ENCODE data around the gene MGLL. TPM values are rescaled to one million over a fixed set of nuclear protein-coding genes. Genes with fewer than 3 reads are reported as not detected.

The MGLL gene
- total and polyA plus RNA-seq, 4 donors: 9.4 to 277 (median 74.2) TPM

GRCh38 chr3:127670229-127670559, 152.1 kb downstream of the MGLL start:
- Histone ChIP-seq H3K9me3 (ENCODE audit: control insufficient read depth in 4 of 4, low read length in 3 of 4) (no peaks in the 10 kb centered on the region), H3K4me1 (ENCODE audit: control insufficient read depth in 4 of 4, insufficient read depth in 4 of 4, low read length in 3 of 4) (peaks cover 5 to 14% (median 8%) of the 10 kb centered on the region in 4 donors), H3K4me3 (ENCODE audit: low read depth in 1 of 3, low read length in 3 of 3) (no peak overlapping the region), H3K27me3 (ENCODE audit: control insufficient read depth in 4 of 4, insufficient read depth in 4 of 4, low read length in 3 of 4) (no peaks in the 10 kb centered on the region), H3K36me3 (ENCODE audit: control insufficient read depth in 4 of 4, insufficient read depth in 3 of 4, low read depth in 1 of 4, low read length in 3 of 4) (no peaks in the 10 kb centered on the region), H3K9ac (ENCODE audit: low read depth in 1 of 2, low read length in 2 of 2) (no peak overlapping the region), H3K27ac (ENCODE audit: low read depth in 1 of 2, low read length in 2 of 2) (no peak overlapping the region)
- no peak for DNase-seq (ENCODE audit: low spot score)
- TF ChIP-seq ATF3 (IDR thresholded peaks at IDR 0.05) (no peak), EGR1 (IDR thresholded peaks at IDR 0.05; ENCODE audit: low read depth in 2 of 2) (no peak), MAX (IDR thresholded peaks at IDR 0.05) (no peak), RAD21 (IDR thresholded peaks at IDR 0.05) (no peak)
- 94% methylated on average over 7 of the region's 7 CpGs for WGBS

- Histone ChIP-seq H3K4me1 (ENCODE audit: control insufficient read depth in 4 of 4, insufficient read depth in 4 of 4, low read length in 3 of 4) (peaks cover 5 to 14% (median 8%) of the 10 kb centered on the region in 4 donors), H3K9ac (ENCODE audit: low read depth in 1 of 2, low read length in 2 of 2) (no peak overlapping the region), H3K27ac (ENCODE audit: low read depth in 1 of 2, low read length in 2 of 2) (no peak overlapping the region), H3K4me3 (ENCODE audit: low read depth in 1 of 3, low read length in 3 of 3) (no peak overlapping the region), H3K27me3 (ENCODE audit: control insufficient read depth in 4 of 4, insufficient read depth in 4 of 4, low read length in 3 of 4) (no peaks in the 10 kb centered on the region), H3K9me3 (ENCODE audit: control insufficient read depth in 4 of 4, low read length in 3 of 4) (no peaks in the 10 kb centered on the region), H3K36me3 (ENCODE audit: control insufficient read depth in 4 of 4, insufficient read depth in 3 of 4, low read depth in 1 of 4, low read length in 3 of 4) (no peaks in the 10 kb centered on the region)
- WGBS: 92% methylated on average over 14 of the region's 14 CpGs
- no peak for DNase-seq (ENCODE audit: low spot score)
- no peak for TF ChIP-seq ATF3 (IDR thresholded peaks at IDR 0.05)
- no peak for TF ChIP-seq SP1 (IDR thresholded peaks at IDR 0.05)
Measured at GRCh38 chr3:127669541-127670228, 152.6 kb downstream of the MGLL start.

GRCh38 chr3:127668906-127669305, 153.4 kb downstream of the MGLL start:
- Histone ChIP-seq H3K4me1 (ENCODE audit: control insufficient read depth in 4 of 4, insufficient read depth in 4 of 4, low read length in 3 of 4) (peaks cover 5 to 12% (median 7%) of the 10 kb centered on the region in 4 donors), H3K27me3 (ENCODE audit: control insufficient read depth in 4 of 4, insufficient read depth in 4 of 4, low read length in 3 of 4) (no peaks in the 10 kb centered on the region), H3K9me3 (ENCODE audit: control insufficient read depth in 4 of 4, low read length in 3 of 4) (no peaks in the 10 kb centered on the region), H3K4me3 (ENCODE audit: low read depth in 1 of 3, low read length in 3 of 3) (no peak overlapping the region), H3K9ac (ENCODE audit: low read depth in 1 of 2, low read length in 2 of 2) (no peak overlapping the region), H3K27ac (ENCODE audit: low read depth in 1 of 2, low read length in 2 of 2) (no peak overlapping the region), H3K36me3 (ENCODE audit: control insufficient read depth in 4 of 4, insufficient read depth in 3 of 4, low read depth in 1 of 4, low read length in 3 of 4) (no peaks in the 10 kb centered on the region)
- 98% methylated on average over 7 of the region's 7 CpGs for WGBS
- DNase-seq (ENCODE audit: low spot score): no peak
- TF ChIP-seq TAF1 (conservative IDR thresholded peaks at IDR 0.05) (no peak), YY1 (IDR thresholded peaks at IDR 0.05) (no peak), ZBTB33 (IDR thresholded peaks at IDR 0.05) (no peak), HNF4A (conservative IDR thresholded peaks at IDR 0.05) (no peak), EGR1 (IDR thresholded peaks at IDR 0.05; ENCODE audit: low read depth in 2 of 2) (no peak), SP1 (IDR thresholded peaks at IDR 0.05) (no peak), NR2F2 (IDR thresholded peaks at IDR 0.05) (no peak), GABPA (IDR thresholded peaks at IDR 0.05 in 1 of 2, conservative IDR thresholded peaks at IDR 0.05 in 1 of 2) (no peak), FOXA2 (IDR thresholded peaks at IDR 0.05) (no peak), MAX (IDR thresholded peaks at IDR 0.05) (no peak), RAD21 (IDR thresholded peaks at IDR 0.05) (no peak), HNF4G (IDR thresholded peaks at IDR 0.05) (no peak), JUND (IDR thresholded peaks at IDR 0.05) (no peak), REST (IDR thresholded peaks at IDR 0.05) (no peak)
